DOHH2 (cell line): ENCODE results near the gene MKNK2.
"Not testable (repeated sequence)": the region's sequence is repeated elsewhere in the genome, so short reads cannot be mapped to it uniquely, and the experiment has no call there.

Experiments
- H3F3A ChIP-seq: fragments of 200-600 bp; sonication (generic), shearing (Covaris generic); 2 replicates; pipeline ENCODE4 v1.6.0; 2016; ENCODE audit warnings: antibody characterized with exemption, mild to moderate bottlenecking; ENCODE audit not compliant: control insufficient read depth, insufficient read depth
- H3K27ac ChIP-seq: fragments of 200-600 bp; sonication (generic); 2 replicates; pipeline ENCODE4 v1.5.1; 2014; ENCODE audit warnings: low read depth, mild to moderate bottlenecking, low read length, moderate library complexity
- H3K27me3 ChIP-seq: fragments of 200-600 bp; sonication (generic); 2 replicates; pipeline ENCODE4 v1.6.1; 2014; ENCODE audit warnings: mild to moderate bottlenecking, low read length, mixed read lengths; ENCODE audit not compliant: control insufficient read depth
- H3K36me3 ChIP-seq: fragments of 200-600 bp; sonication (generic); 2 replicates; pipeline ENCODE4 v1.6.1; 2014; ENCODE audit warnings: mild to moderate bottlenecking, low read length, moderate library complexity, mixed read lengths; ENCODE audit not compliant: control insufficient read depth
- H3K4me1 ChIP-seq: fragments of 200-600 bp; sonication (generic); 2 replicates; pipeline ENCODE4 v1.6.1; 2014; ENCODE audit warnings: mild to moderate bottlenecking, low read length, mixed read lengths; ENCODE audit not compliant: control insufficient read depth
- H3K4me2 ChIP-seq: fragments of 200-600 bp; sonication (generic); 2 replicates; pipeline ENCODE4 v1.6.0; 2014; ENCODE audit warnings: mild to moderate bottlenecking, low read length, moderate library complexity
- H3K4me3 ChIP-seq: fragments of 200-600 bp; sonication (generic); 2 replicates; pipeline ENCODE4 v1.5.1; 2014; ENCODE audit warnings: mild to moderate bottlenecking, low read length, mixed read lengths
- H3K79me2 ChIP-seq: fragments of 200-600 bp; sonication (generic); 2 replicates; pipeline ENCODE4 v1.6.1; 2014; ENCODE audit warnings: mild to moderate bottlenecking, low read length, mixed read lengths; ENCODE audit not compliant: control insufficient read depth
- H3K9me2 ChIP-seq: fragments of 200-600 bp; sonication (generic); replicated peaks from 2 replicates; pipeline ENCODE4 v1.6.1; 2014; ENCODE audit warnings: mild to moderate bottlenecking, low read length, mixed read lengths; ENCODE audit not compliant: control insufficient read depth
- H3K9me3 ChIP-seq: fragments of 200-600 bp; sonication (generic); 2 replicates; pipeline ENCODE4 v1.6.1; 2014; ENCODE audit warnings: antibody characterized with exemption, low read length, mixed read lengths; ENCODE audit not compliant: control insufficient read depth, insufficient read depth
- H4K20me1 ChIP-seq: fragments of 200-600 bp; sonication (generic); 2 replicates; pipeline ENCODE4 v1.6.0; 2014; ENCODE audit warnings: low read depth, mild to moderate bottlenecking, antibody characterized with exemption, low read length, moderate library complexity; ENCODE audit not compliant: control insufficient read depth, insufficient read depth
- EZH2phosphoT487 ChIP-seq: fragments of 200-600 bp; sonication (generic); IDR thresholded peaks from 2 replicates; pipeline ENCODE4 v1.6.1; 2017; ENCODE audit warnings: borderline replicate concordance, mild to moderate bottlenecking, antibody characterized with exemption, low read length, moderate library complexity, mixed read lengths
- TF ChIP-seq, protein P1 (sequence below): fragments of 200-600 bp; sonication (generic); IDR thresholded peaks from one replicate; pipeline ENCODE4 v1.5.1; 2014; ENCODE audit warnings: antibody characterized with exemption, mild to moderate bottlenecking, low read depth, low read length; ENCODE audit not compliant: poor library complexity, severe bottlenecking

MKNK2 gene

DNA sequence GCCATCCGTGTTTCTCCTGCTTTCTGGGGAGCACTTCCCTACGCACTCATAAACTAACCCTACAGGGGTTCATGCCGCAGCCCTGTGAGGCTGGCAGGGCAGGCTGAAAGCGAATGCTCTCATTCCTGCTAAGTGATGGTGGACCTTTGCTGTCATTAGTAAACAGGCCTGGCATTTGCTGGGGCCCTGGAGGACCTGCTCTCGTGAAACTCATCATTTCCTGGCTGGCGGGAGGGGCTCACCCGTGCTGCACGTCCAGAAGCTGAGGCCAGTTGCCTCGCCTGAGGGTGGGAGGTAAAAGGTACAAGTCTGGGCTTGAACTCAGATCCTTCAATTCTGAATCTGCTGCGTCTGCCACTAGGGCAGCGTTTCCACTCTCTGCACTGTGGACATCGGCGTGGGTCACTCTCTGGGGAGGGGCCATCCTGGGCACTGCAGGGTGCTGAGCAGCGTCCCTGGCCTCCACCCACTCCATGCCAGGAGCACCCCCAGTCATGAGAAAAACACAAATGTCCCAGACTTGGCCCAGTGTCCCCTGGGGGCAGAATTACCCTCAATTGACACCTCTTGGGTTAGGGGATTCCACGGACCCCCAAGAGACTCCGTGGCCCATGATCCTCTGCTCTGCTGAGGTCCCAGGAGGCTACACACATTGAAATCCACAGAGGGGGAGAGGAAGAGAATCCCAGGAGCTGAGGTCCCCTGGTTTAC, 38.1 kb upstream of the MKNK2 start:
- peaks cover 81% of the 10 kb centered on the region for H3K4me1 ChIP-seq
- H3K9me3 ChIP-seq, result no peaks in the 10 kb centered on the region
- peaks cover 67% of the 10 kb centered on the region for H3F3A ChIP-seq
- peaks cover 49% of the 10 kb centered on the region for H3K79me2 ChIP-seq
- H3K9me2 ChIP-seq, result no peaks in the 10 kb centered on the region
- H3K27me3 ChIP-seq, result no peaks in the 10 kb centered on the region
- H3K4me3 ChIP-seq, result peak overlapping the region; percentile 82
- H3K27ac ChIP-seq, result peak overlapping the region; percentile 99
- TF ChIP-seq, protein P1, sequence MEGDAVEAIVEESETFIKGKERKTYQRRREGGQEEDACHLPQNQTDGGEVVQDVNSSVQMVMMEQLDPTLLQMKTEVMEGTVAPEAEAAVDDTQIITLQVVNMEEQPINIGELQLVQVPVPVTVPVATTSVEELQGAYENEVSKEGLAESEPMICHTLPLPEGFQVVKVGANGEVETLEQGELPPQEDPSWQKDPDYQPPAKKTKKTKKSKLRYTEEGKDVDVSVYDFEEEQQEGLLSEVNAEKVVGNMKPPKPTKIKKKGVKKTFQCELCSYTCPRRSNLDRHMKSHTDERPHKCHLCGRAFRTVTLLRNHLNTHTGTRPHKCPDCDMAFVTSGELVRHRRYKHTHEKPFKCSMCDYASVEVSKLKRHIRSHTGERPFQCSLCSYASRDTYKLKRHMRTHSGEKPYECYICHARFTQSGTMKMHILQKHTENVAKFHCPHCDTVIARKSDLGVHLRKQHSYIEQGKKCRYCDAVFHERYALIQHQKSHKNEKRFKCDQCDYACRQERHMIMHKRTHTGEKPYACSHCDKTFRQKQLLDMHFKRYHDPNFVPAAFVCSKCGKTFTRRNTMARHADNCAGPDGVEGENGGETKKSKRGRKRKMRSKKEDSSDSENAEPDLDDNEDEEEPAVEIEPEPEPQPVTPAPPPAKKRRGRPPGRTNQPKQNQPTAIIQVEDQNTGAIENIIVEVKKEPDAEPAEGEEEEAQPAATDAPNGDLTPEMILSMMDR, result peak; percentile 23
- no peak for TF ChIP-seq EZH2phosphoT487
- no peaks in the 10 kb centered on the region for H4K20me1 ChIP-seq
- H3K4me2 ChIP-seq, result peak overlapping the region; percentile 74
- peaks cover 61% of the 10 kb centered on the region for H3K36me3 ChIP-seq

DNA sequence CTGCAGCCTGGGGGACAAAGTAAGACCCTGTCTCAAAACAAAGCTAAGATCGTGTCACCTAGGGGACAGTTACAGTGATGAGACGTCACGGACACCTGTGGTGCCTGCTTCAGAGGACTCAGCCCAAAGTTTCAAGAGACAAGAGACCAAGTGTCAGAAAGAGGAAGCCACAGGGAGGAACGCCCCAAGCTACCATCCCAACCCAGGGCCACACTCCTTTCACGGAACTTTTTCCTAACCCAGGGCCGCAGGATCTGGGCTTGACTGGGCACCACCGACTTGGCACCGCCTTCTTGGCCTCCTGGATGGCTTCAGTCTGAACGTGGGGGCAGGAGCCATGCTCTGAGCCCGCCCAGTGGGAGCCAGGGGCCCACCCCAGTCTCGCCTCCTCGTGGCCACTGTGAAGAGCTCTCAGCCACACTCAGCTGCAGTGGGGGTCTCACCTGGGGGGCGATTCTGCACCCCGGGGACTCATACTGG, 36.6 kb upstream of the MKNK2 start:
- Histone ChIP-seq H3K27ac (peak overlapping the region; percentile 99), H3K4me2 (peak overlapping the region; percentile 74), H3K4me3 (peak overlapping the region; percentile 62), H3K27me3 (no peaks in the 10 kb centered on the region), H3K9me3 (no peaks in the 10 kb centered on the region), H3K36me3 (peaks cover 61% of the 10 kb centered on the region), H3F3A (peaks cover 60% of the 10 kb centered on the region), H3K79me2 (peaks cover 49% of the 10 kb centered on the region), H4K20me1 (no peaks in the 10 kb centered on the region), H3K4me1 (peaks cover 70% of the 10 kb centered on the region), H3K9me2 (no peaks in the 10 kb centered on the region)
- TF ChIP-seq EZH2phosphoT487, result no peak
- TF ChIP-seq, protein P1, result peak; percentile 88

DNA sequence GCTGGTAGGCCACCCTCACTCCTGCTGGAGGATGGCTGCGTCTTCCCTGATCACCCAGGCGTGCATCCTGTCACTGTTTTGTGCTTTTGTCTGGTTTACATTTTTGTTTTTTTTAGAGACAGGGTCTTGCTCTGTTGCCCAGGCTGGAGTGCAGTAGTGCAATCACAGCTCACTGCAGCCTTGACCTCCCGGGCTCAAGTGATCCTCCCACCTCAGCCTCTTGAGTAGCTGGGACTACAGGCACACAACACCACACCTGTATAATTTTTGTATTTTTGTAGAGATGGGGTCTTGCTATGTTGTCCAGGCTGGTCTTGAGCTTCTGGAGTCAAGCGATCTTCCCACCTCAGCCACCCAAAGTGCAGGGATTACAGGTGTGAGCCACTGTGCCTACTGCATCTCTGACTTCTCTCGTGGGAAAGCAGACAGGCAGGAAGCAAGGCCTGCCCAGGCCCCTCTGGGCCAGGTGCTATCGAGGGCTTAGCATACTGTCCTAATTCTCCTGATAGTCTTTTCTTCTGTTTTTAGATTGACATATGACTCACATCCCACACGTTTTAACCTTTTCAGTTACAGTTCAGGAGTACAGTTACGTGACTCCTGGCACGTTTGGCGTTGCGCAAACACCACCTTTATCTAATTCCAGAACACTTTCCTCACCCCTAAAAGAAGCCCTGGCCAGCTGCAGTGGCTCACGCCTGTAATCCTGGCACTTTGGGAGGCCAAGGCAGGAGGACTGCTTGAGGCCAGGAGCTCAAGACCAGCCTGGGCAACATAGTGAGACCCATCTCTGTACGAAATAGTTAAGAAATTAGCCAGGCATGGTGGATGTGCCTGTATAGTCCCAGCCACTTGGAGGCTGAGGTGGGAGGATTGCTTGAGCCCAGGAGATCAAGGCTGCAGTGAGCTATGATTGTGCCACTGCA, 35.9 kb upstream of the MKNK2 start:
- H3K4me1 ChIP-seq, result peaks cover 69% of the 10 kb centered on the region
- not testable (repeated sequence) for H3K9me3 ChIP-seq, H4K20me1 ChIP-seq, H3K9me2 ChIP-seq, H3K27me3 ChIP-seq
- H3K27ac ChIP-seq, result peak overlapping the region; percentile 99
- H3F3A ChIP-seq, result peaks cover 54% of the 10 kb centered on the region
- H3K36me3 ChIP-seq, result peaks cover 61% of the 10 kb centered on the region
- peaks cover 49% of the 10 kb centered on the region for H3K79me2 ChIP-seq
- H3K4me2 ChIP-seq, result peak overlapping the region; percentile 74
- H3K4me3 ChIP-seq, result peak overlapping the region; percentile 62
